CD4-positive, CD25-positive, alpha-beta regulatory T cell (primary cell): Measurements from ENCODE around the gene MAPK1. TPM values are rescaled to one million over a fixed set of nuclear protein-coding genes. Genes with fewer than 3 reads are reported as not detected.

ENCODE experiments used
- ATAC-seq, 2 donors: fragments of 150-1000 bp; cut with Tn5 transposase; one replicate each; pipeline ENCODE4 v1.10.0; 2021; ENCODE audit warnings: low read depth in 2 of 2, moderate number of reproducible peaks in 2 of 2, moderate library complexity in 1 of 2
- DNase-seq, 3 donors: peaks; one replicate each; pipeline versions ENCODE4 v3.0.0 to v3.0.0-alpha.2; 2012 to 2022; ENCODE audit warnings: mixed read lengths in 1 of 3
- H3K27ac ChIP-seq: one replicate; pipeline ENCODE4 v1.7.0; 2013; ENCODE audit warnings: mild to moderate bottlenecking, low read length; ENCODE audit not compliant: insufficient read depth, poor library complexity, severe bottlenecking
- H3K27me3 ChIP-seq: one replicate; pipeline ENCODE4 v1.7.0; 2013; ENCODE audit warnings: low read length; ENCODE audit not compliant: control insufficient read depth, insufficient read depth
- H3K36me3 ChIP-seq: one replicate; pipeline ENCODE4 v1.7.0; 2013; ENCODE audit warnings: mild to moderate bottlenecking, low read length, moderate library complexity; ENCODE audit not compliant: control insufficient read depth, insufficient read depth
- H3K4me1 ChIP-seq: 2 replicates; pipeline ENCODE4 v1.7.0; 2013; ENCODE audit warnings: mild to moderate bottlenecking, low read length; ENCODE audit not compliant: insufficient read depth, control insufficient read depth, poor library complexity, severe bottlenecking
- H3K4me3 ChIP-seq: one replicate; pipeline ENCODE4 v1.7.0; 2013; ENCODE audit warnings: low read depth, mild to moderate bottlenecking, low read length, moderate library complexity
- H3K9me3 ChIP-seq, 2 experiments: 1 replicate in 1 of 2; 2 replicates in 1 of 2; pipeline ENCODE4 v1.7.0; 2013; ENCODE audit warnings: low read length in 2 of 2, mild to moderate bottlenecking in 1 of 2, moderate library complexity in 1 of 2; ENCODE audit not compliant: control insufficient read depth in 2 of 2
- H3K27ac Mint-ChIP-seq, 3 donors: one replicate each; pipeline ENCODE4 v1.8.0; 2020 to 2022; ENCODE audit warnings: mild to moderate bottlenecking in 3 of 3, mixed read lengths in 3 of 3, moderate library complexity in 2 of 3
- H3K27me3 Mint-ChIP-seq: one replicate; pipeline ENCODE4 v1.8.0; 2022; ENCODE audit warnings: mild to moderate bottlenecking, mixed read lengths
- H3K36me3 Mint-ChIP-seq: one replicate; pipeline ENCODE4 v1.8.0; 2020; ENCODE audit warnings: mixed read lengths
- H3K4me1 Mint-ChIP-seq, 4 donors: one replicate each; pipeline ENCODE4 v1.8.0; 2020 to 2022; ENCODE audit warnings: mixed read lengths in 4 of 4, mild to moderate bottlenecking in 1 of 4
- H3K4me3 Mint-ChIP-seq, 4 donors: one replicate each; pipeline ENCODE4 v1.8.0; 2020 to 2022; ENCODE audit warnings: mild to moderate bottlenecking in 4 of 4, mixed read lengths in 4 of 4, moderate library complexity in 3 of 4
- H3K9me3 Mint-ChIP-seq, 7 donors: one replicate each; pipeline ENCODE4 v1.8.0; 2020 to 2022; ENCODE audit warnings: mixed read lengths in 7 of 7, mild to moderate bottlenecking in 3 of 7, moderate library complexity in 2 of 7
- polyA plus RNA-seq, 4 donors: library from polyadenylated mRNA; unstranded; fragments of 300-500 nt; fragmentation: Illumina TruSeq; gene quantifications; one replicate each; pipeline ENCODE4 v1.2.3, GENCODE V29; 2021
- total RNA-seq: library from RNA; stranded (reverse); gene quantifications from one replicate; pipeline ENCODE4 v1.2.3, GENCODE V29; 2022

Gene MAPK1
- total and polyA plus RNA-seq, 5 donors from 2014 or later, result 46.5 to 88.0 (median 75.3) TPM

DNA sequence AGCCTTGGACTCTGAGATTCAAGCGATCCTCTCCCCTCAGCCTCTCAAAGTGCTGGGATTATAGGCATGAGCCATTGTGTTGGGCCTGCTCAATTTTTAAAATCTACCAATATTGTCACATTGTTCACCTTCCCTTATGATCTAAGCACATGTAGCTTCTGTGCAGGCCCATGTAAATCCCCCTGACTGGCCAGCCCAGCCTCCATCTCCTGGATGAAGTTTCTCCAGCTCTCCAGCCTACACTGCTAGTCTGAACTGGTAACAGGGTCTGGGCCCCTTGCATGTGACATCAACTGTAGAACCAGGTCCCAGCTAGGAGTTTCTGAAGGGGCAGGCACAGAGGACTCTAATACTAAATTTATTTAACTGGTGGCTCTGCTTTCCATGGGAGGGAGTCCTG, 99.0 kb downstream of the MAPK1 start:
- H3K4me1 ChIP-seq, result peaks cover 20% of the 10 kb centered on the region
- H3K4me3 Mint-ChIP-seq, result no peak overlapping the region
- H3K36me3 Mint-ChIP-seq, result peaks cover 59% of the 10 kb centered on the region
- H3K9me3 ChIP-seq, result no peaks in the 10 kb centered on the region
- peaks cover 0 to 27% (median 23%) of the 10 kb centered on the region in 4 donors for H3K4me1 Mint-ChIP-seq
- H3K27me3 ChIP-seq, result no peaks in the 10 kb centered on the region
- H3K9me3 Mint-ChIP-seq, result no peaks in the 10 kb centered on the region
- peak overlapping the region in 1 of 3 donors; percentile 71 for H3K27ac Mint-ChIP-seq
- no peak overlapping the region for H3K27ac ChIP-seq
- no peak for ATAC-seq
- no peak overlapping the region for H3K4me3 ChIP-seq
- H3K36me3 ChIP-seq, result peaks cover 85% of the 10 kb centered on the region
- H3K27me3 Mint-ChIP-seq, result no peaks in the 10 kb centered on the region
- DNase-seq, result no peak

DNA sequence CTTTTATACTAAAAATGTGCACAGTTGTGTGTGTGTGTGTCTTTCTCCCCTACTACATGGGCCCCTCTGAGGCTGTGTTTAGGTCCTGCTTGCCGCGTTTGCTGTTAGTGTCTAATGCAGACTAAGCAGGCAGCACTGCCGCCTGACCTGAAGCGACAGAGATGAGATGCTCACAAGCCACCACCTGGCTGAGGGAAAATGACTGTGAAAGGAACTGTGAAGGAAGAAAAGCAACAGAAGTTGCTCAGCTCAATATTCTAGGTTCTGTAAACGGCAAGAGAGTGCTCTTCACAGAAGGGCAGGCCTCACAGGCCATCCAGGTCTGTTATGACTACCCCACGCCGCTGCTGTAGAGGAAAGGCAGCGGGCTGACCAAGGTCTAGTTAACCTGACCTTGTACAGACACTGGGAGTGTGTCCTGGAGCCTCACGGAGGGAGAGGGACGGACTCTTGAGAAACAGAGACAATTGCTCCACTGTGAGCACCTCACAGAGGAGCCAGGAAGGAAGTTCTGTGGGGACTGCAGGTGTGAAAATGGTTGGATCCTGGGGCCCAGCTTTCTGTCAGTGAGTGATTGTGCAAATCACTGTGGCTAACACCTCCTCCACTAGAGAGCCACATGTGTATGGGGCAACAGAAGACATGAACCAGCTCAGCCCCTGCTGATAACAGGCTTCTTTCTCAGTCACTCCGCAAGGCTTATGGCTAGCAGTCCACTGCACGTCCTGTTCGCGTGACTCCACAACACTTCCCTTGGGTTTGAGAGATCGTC, 100.6 kb downstream of the MAPK1 start:
- H3K4me3 Mint-ChIP-seq, result peak overlapping the region in 1 of 4 donors; percentile 18
- H3K27ac ChIP-seq, result peak overlapping the region; percentile 47
- no peak overlapping the region for H3K4me3 ChIP-seq

DNA sequence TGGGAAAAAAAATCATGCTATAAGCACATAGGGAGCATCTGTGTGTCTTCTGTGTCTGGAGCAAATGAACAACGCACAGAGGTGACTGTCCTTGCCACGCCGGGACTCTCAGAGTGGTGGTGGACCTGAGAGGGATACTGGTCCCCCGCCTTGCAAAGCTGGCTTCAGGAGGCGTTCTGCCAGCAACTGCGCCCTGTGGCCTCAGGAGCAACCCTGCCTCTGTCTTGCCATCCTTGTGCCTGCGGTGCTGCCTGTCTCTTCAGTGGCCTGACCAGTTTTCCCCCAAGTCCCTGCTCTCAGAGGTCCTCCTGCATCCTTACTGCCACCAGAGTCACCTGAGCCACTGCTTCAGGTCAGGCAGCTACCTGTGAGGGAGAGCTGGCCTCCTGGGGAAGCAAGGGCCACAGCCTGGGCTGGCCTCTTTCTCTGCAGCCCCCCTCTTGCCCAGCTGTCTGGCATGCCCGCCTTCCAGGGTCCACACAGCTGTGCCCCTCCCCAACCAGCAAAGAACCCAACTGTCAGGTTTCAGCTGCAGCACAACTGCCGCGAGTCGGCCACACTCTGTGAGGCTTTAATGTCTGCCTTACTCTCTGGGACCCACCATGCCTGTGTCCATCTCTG, 101.4 kb downstream of the MAPK1 start:
- no peaks in the 10 kb centered on the region for H3K27me3 ChIP-seq
- Mint-ChIP-seq H3K36me3 (peaks cover 55% of the 10 kb centered on the region), H3K27me3 (no peaks in the 10 kb centered on the region), H3K4me3 (no peak overlapping the region), H3K4me1 (peaks cover 0 to 36% (median 26%) of the 10 kb centered on the region in 4 donors), H3K9me3 (no peaks in the 10 kb centered on the region), H3K27ac (no peak overlapping the region)
- DNase-seq, result no peak
- H3K4me3 ChIP-seq, result no peak overlapping the region
- no peaks in the 10 kb centered on the region for H3K9me3 ChIP-seq
- peaks cover 23% of the 10 kb centered on the region for H3K4me1 ChIP-seq
- H3K36me3 ChIP-seq, result peaks cover 90% of the 10 kb centered on the region
- ATAC-seq, result no peak
- H3K27ac ChIP-seq, result peak overlapping the region; percentile 47

More for the DNA sequence above, 100.6 kb downstream of the MAPK1 start:
- Mint-ChIP-seq H3K4me1 (peaks cover 0 to 31% (median 26%) of the 10 kb centered on the region in 4 donors), H3K36me3 (peaks cover 56% of the 10 kb centered on the region), H3K27ac (peak overlapping the region in 2 of 3 donors; percentile 49 to 78), H3K27me3 (no peaks in the 10 kb centered on the region), H3K9me3 (no peaks in the 10 kb centered on the region)
- no peaks in the 10 kb centered on the region for H3K27me3 ChIP-seq
- peak in 1 of 3 donors; percentile 42 for DNase-seq
- ATAC-seq, result peak; percentile 54 to 59
- H3K36me3 ChIP-seq, result peaks cover 89% of the 10 kb centered on the region
- H3K9me3 ChIP-seq, result no peaks in the 10 kb centered on the region
- peaks cover 23% of the 10 kb centered on the region for H3K4me1 ChIP-seq

DNA sequence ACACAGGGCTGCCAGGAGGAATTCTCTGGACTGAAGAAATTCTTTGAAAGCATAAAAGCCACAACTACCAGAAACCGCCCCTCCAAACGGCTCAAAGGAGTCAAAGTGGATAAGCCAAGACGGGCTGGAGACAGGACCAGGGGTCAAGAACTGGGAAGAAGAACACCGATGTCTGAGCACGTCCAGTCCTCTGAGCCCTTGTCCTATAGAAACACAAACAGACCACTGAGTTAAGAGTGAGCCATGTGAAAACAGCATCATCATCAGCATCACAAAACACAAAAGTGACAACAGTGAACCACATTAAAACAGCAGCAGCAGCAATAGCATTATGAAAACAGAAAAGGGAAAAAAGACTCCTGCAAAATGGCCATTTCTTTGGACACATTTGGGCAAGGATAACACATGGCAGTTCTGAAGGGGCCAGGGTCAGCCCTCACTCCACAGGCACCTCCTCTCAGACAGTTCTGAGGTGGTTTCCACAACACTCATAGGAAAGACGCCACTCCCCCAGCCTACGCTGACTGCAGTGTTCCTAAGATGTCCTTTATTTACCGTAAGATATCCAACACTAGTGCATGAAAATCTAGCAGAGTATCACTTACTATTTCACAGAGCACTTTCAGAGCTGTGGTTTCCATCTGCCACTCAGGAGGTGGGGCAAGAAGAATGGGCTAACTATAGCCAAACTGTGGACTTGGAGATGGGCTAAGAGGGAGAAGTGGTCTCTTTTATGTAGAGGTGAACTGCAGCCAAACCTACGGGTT, 103.2 kb downstream of the MAPK1 start:
- Mint-ChIP-seq H3K4me1 (peaks cover 0 to 36% (median 26%) of the 10 kb centered on the region in 4 donors), H3K27ac (peak overlapping the region in 2 of 3 donors; percentile 20 to 52), H3K36me3 (peaks cover 54% of the 10 kb centered on the region), H3K9me3 (no peaks in the 10 kb centered on the region), H3K27me3 (no peaks in the 10 kb centered on the region), H3K4me3 (no peak overlapping the region)
- Histone ChIP-seq H3K27ac (no peak overlapping the region), H3K4me1 (peaks cover 23% of the 10 kb centered on the region), H3K9me3 (no peaks in the 10 kb centered on the region), H3K27me3 (no peaks in the 10 kb centered on the region), H3K36me3 (peaks cover 83% of the 10 kb centered on the region), H3K4me3 (no peak overlapping the region)
- DNase-seq (no peak), ATAC-seq (no peak)

DNA sequence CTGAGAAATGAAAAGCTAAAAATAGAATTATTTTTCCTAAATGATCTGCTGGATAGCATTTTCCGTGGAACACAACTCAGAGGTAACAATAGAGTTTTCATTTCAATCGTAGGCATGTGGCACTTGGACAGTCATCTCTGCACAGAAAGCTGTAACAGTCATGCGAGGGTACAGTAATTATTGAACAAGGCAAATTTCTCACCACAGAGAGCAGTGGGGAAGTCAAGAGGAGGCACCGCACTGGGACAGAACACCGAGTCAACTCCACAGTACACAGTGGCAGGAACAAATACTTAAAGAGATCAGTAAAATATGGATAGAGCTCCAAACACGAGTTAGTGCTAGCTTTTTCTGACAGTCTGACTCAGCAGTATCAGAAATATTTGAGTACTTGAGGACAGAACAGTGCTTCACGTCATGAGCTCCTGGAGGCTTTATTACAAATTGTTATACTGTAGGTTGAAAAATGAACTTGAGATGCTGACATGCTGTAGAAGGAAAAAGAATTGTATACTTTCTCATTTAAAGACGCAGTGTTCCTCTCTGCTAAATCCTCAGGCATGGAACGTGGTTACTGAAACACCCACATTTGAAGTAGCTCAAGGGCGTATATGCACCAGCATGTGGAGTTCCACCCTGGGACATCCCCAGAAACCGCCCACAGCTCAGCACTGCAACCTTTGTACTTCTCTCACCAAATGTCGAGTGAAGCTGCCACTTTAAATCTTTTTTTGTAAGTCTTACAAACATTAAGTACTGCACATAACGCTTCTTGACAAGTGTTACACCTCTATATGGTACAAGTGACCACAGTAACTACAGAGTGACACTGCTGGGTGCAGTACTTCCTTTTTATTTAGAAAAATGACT, 104.5 kb downstream of the MAPK1 start:
- peaks cover 23% of the 10 kb centered on the region for H3K4me1 ChIP-seq

DNA sequence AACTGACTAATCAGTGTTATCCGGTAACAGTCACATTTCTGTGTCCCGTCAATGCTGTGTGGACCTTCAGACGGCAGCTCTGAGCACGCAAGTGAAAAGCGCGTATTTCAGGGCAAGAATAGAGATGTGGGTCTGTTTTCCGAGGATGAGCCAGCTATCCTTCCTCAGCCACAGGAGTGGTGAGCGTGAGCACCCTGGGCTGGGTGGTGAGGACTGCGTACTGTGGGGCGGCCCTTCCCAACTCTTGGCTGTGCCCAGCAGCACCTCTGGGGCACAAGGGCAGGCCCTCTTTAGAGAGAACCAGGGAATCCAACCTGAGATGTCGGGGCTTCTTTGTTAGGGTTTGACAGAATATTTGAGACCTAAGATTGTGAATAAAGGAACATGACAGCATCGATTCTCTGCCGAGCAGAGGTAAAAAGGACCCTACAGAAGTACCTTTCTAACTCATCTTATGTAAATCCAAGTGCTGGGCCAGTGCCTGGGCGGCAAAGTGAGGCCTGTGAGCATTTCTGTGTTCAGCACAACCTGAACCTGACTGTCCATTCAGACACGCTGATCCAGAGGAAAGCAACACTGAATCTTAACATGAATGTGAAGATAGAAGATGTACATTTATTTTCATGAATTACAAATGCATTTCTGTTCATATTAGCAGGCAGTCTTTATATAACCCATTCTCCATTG, 105.3 kb downstream of the MAPK1 start:
- Histone ChIP-seq H3K4me3 (no peak overlapping the region), H3K36me3 (peaks cover 69% of the 10 kb centered on the region), H3K27me3 (no peaks in the 10 kb centered on the region), H3K27ac (no peak overlapping the region), H3K9me3 (no peaks in the 10 kb centered on the region), H3K4me1 (peaks cover 20% of the 10 kb centered on the region)
- H3K9me3 Mint-ChIP-seq, result no peaks in the 10 kb centered on the region
- peaks cover 0 to 29% (median 23%) of the 10 kb centered on the region in 4 donors for H3K4me1 Mint-ChIP-seq
- H3K27me3 Mint-ChIP-seq, result no peaks in the 10 kb centered on the region
- peaks cover 52% of the 10 kb centered on the region for H3K36me3 Mint-ChIP-seq
- DNase-seq, result no peak
- peak overlapping the region in 1 of 4 donors; percentile 40 for H3K4me3 Mint-ChIP-seq
- ATAC-seq, result no peak
- H3K27ac Mint-ChIP-seq, result peak overlapping the region in 1 of 3 donors; percentile 74

More for the DNA sequence above, 104.5 kb downstream of the MAPK1 start:
- Histone ChIP-seq H3K27me3 (no peaks in the 10 kb centered on the region), H3K4me3 (no peak overlapping the region), H3K36me3 (peaks cover 76% of the 10 kb centered on the region), H3K27ac (no peak overlapping the region), H3K9me3 (no peaks in the 10 kb centered on the region)
- Mint-ChIP-seq H3K27me3 (no peaks in the 10 kb centered on the region), H3K9me3 (no peaks in the 10 kb centered on the region), H3K36me3 (peaks cover 52% of the 10 kb centered on the region), H3K27ac (peak overlapping the region in 1 of 3 donors; percentile 52), H3K4me3 (no peak overlapping the region), H3K4me1 (peaks cover 0 to 36% (median 27%) of the 10 kb centered on the region in 4 donors)
- peak in 1 of 3 donors; percentile 17 for DNase-seq
- no peak for ATAC-seq
